Nephron (organoid): ENCODE data around the gene CFLAR.

Experiments used
- H3K27ac Mint-ChIP-seq, 3 experiments: 2 replicates each; pipeline ENCODE4 v1.8.0; 2020; ENCODE audit warnings: mixed read lengths in 3 of 3, mild to moderate bottlenecking in 2 of 3, moderate library complexity in 1 of 3
- H3K27me3 Mint-ChIP-seq: 2 replicates; pipeline ENCODE4 v1.8.0; 2021; ENCODE audit warnings: low read depth, mild to moderate bottlenecking, moderate library complexity, mixed read lengths
- H3K36me3 Mint-ChIP-seq: 2 replicates; pipeline ENCODE4 v1.8.0; 2020; ENCODE audit warnings: low read depth, mixed read lengths
- H3K4me1 Mint-ChIP-seq: 2 replicates; pipeline ENCODE4 v1.8.0; 2020; ENCODE audit warnings: mixed read lengths
- H3K4me3 Mint-ChIP-seq, 3 experiments: 2 replicates each; pipeline ENCODE4 v1.8.0; 2020; ENCODE audit warnings: mild to moderate bottlenecking in 3 of 3, mixed read lengths in 3 of 3, moderate library complexity in 2 of 3
- H3K9me3 Mint-ChIP-seq: 2 replicates; pipeline ENCODE4 v1.8.0; 2020; ENCODE audit warnings: mixed read lengths
- TF ChIP-seq, protein P1 (sequence below), 3 experiments: fragments of 200-600 bp; sonication (generic); IDR thresholded peaks; one replicate each; pipeline ENCODE4 v1.5.0; 2021; ENCODE audit warnings: antibody characterized with exemption in 3 of 3; ENCODE audit not compliant: unreplicated experiment in 3 of 3

CFLAR gene

GRCh38 chr2:201152999-201153815 lies 37.2 kb downstream of the CFLAR start:
- H3K4me3 Mint-ChIP-seq, result no peak overlapping the region

DNA sequence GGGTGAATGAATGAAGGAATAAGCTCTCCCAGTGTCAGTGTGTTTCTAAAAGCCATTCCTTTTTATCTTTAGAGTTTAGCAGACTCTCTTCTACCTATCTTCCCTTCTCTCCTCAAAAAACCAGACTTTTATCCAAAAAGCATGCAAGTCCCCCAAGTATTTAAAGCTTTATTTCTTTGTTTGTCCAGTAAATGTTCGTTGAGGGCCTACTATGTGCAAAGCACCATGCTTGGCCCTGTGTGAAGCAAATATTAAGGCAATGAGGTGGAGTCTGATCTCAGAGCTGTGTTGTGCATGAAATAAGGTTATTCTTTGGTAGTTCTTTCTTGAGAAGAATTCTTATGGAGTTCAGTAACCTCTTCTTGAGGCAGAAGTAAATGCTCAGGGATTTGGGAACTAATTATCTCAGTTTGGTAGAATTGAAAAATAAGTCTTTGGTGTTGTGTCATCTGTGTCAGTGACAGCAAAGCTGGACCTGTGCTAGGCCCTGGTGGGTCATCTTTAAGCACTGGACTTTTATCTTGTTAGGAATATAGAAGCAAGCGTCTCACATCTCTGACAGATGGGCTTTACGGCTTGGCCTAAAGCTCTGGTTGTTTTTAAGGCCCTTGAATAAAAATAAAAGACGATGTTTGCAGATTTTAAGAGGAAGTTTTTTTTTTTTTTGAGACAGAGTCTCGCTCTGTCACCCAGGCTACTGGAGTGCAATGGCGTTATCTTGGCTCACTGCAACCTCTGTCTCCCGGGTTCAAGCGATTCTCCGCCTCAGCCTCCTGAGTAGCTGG lies 38.8 kb downstream of the CFLAR start:
- peaks cover under 1% of the 10 kb centered on the region for H3K36me3 Mint-ChIP-seq
- TF ChIP-seq, protein P1, sequence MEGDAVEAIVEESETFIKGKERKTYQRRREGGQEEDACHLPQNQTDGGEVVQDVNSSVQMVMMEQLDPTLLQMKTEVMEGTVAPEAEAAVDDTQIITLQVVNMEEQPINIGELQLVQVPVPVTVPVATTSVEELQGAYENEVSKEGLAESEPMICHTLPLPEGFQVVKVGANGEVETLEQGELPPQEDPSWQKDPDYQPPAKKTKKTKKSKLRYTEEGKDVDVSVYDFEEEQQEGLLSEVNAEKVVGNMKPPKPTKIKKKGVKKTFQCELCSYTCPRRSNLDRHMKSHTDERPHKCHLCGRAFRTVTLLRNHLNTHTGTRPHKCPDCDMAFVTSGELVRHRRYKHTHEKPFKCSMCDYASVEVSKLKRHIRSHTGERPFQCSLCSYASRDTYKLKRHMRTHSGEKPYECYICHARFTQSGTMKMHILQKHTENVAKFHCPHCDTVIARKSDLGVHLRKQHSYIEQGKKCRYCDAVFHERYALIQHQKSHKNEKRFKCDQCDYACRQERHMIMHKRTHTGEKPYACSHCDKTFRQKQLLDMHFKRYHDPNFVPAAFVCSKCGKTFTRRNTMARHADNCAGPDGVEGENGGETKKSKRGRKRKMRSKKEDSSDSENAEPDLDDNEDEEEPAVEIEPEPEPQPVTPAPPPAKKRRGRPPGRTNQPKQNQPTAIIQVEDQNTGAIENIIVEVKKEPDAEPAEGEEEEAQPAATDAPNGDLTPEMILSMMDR (IDR thresholded peaks at IDR 0.05; ENCODE audit: unreplicated experiment in 3 of 3), result no peak
- H3K4me1 Mint-ChIP-seq, result peaks cover 16% of the 10 kb centered on the region
- no peak overlapping the region for H3K27ac Mint-ChIP-seq
- no peak overlapping the region for H3K4me3 Mint-ChIP-seq
- H3K27me3 Mint-ChIP-seq, result no peaks in the 10 kb centered on the region
- H3K9me3 Mint-ChIP-seq, result no peaks in the 10 kb centered on the region

More at GRCh38 chr2:201152999-201153815, 37.2 kb downstream of the CFLAR start:
- H3K27ac Mint-ChIP-seq, result peak overlapping the region in 1 of 3 experiments; percentile 46
- peaks cover 3% of the 10 kb centered on the region for H3K36me3 Mint-ChIP-seq
- peaks cover 12% of the 10 kb centered on the region for H3K4me1 Mint-ChIP-seq
- H3K9me3 Mint-ChIP-seq, result no peaks in the 10 kb centered on the region
- TF ChIP-seq, protein P1 (IDR thresholded peaks at IDR 0.05; ENCODE audit: unreplicated experiment in 3 of 3), result no peak
- no peaks in the 10 kb centered on the region for H3K27me3 Mint-ChIP-seq

- Mint-ChIP-seq H3K4me1 (peaks cover 15% of the 10 kb centered on the region), H3K4me3 (no peak overlapping the region), H3K27me3 (no peaks in the 10 kb centered on the region), H3K36me3 (no peaks in the 10 kb centered on the region), H3K27ac (no peak overlapping the region), H3K9me3 (no peaks in the 10 kb centered on the region)
- TF ChIP-seq, protein P1 (IDR thresholded peaks at IDR 0.05; ENCODE audit: unreplicated experiment in 3 of 3), result no peak
These were observed 40.1 kb downstream of the CFLAR start for GRCh38 chr2:201156036-201156435.

DNA sequence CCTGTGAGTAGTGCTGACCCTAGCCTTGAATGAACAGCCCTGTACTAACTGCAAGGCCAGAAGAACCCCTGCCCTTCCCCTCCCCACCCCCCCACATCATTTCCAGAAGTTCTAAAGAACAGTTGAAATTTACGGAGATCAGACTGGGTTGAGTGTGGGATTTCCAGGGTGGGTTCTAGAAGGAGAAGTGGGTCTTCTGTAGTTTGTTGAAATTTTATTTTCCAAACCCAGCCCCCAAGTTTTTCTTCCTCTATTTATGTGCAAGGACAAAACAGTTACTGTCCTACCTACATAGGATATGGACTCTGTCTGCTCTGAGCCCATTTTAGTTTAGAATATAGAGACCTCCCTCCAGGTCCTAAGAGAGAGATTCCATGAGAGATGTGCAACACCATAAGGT lies 40.7 kb downstream of the CFLAR start:
- Mint-ChIP-seq H3K4me3 (no peak overlapping the region), H3K36me3 (no peaks in the 10 kb centered on the region)

GRCh38 chr2:201157694-201158093 lies 41.7 kb downstream of the CFLAR start:
- Mint-ChIP-seq H3K4me3 (no peak overlapping the region), H3K27ac (peak overlapping the region; percentile 25 to 69 (median 50)), H3K27me3 (no peaks in the 10 kb centered on the region), H3K4me1 (peaks cover 9% of the 10 kb centered on the region), H3K36me3 (peaks cover 3% of the 10 kb centered on the region), H3K9me3 (no peaks in the 10 kb centered on the region)
- TF ChIP-seq, protein P1 (IDR thresholded peaks at IDR 0.05; ENCODE audit: unreplicated experiment in 3 of 3), result no peak

More for the DNA sequence above, 40.7 kb downstream of the CFLAR start:
- Mint-ChIP-seq H3K4me1 (peaks cover 9% of the 10 kb centered on the region), H3K27ac (no peak overlapping the region), H3K27me3 (no peaks in the 10 kb centered on the region), H3K9me3 (no peaks in the 10 kb centered on the region)
- TF ChIP-seq, protein P1 (IDR thresholded peaks at IDR 0.05; ENCODE audit: unreplicated experiment in 3 of 3), result no peak
